Skin of body (tissue), 2 donors: ENCODE measurements around the gene PGA4. TPM values are rescaled to one million over a fixed set of nuclear protein-coding genes. Genes with fewer than 3 reads are reported as not detected.

Source experiments
- DNase-seq: peaks from one replicate; lab custom pipeline; 2025; lab: John Stamatoyannopoulos, UW
- total RNA-seq: library from RNA; depleted of rRNA; stranded (reverse); fragments of >200 nt; gene quantifications from one replicate; pipeline ENCODE4 v1.2.3, GENCODE V29; 2014

Gene PGA4
- total RNA-seq, 1 donor from 2014 or later, result 3.5 TPM

GRCh38 chr11:61279934-61280659, 58.0 kb downstream of the PGA4 start:
- DNase-seq, result no peak

GRCh38 chr11:61280883-61281580, 58.9 kb downstream of the PGA4 start:
- no peak for DNase-seq

Other genes starting within 250 kb of the PGA4 start
- 0.20 TPM for gene CD5, start 119.9 kb upstream of the PGA4 start, total RNA-seq
- gene VPS37C, start 60.9 kb upstream of the PGA4 start, total RNA-seq, result 9.9 TPM
- gene PGA3, start 18.8 kb upstream of the PGA4 start, total RNA-seq, result 0.89 TPM
- gene PGA5, start 18.8 kb downstream of the PGA4 start, total RNA-seq, result 0.39 TPM
- gene VWCE, start 73.0 kb downstream of the PGA4 start, total RNA-seq, result 0.49 TPM
- 158 TPM for gene DDB1, start 110.8 kb downstream of the PGA4 start, total RNA-seq
- gene TKFC, start 110.9 kb downstream of the PGA4 start, total RNA-seq, result 13.0 TPM
- 13.4 TPM for gene CYB561A3, start 139.5 kb downstream of the PGA4 start, total RNA-seq
- gene TMEM138, start 140.0 kb downstream of the PGA4 start, total RNA-seq, result 16.6 TPM
- 8.3 TPM for gene TMEM216, start 170.2 kb downstream of the PGA4 start, total RNA-seq
- gene CPSF7, start 207.6 kb downstream of the PGA4 start, total RNA-seq, result 29.1 TPM
- gene SDHAF2, start 207.8 kb downstream of the PGA4 start, total RNA-seq, result 33.3 TPM